GM21619 (cell line): ENCODE measurements around the gene UIMC1.

Experiments used
- ATAC-seq: cut with Tn5 transposase; IDR thresholded peaks from one replicate; pipeline ENCODE4 v1.9.1; 2021; ENCODE audit not compliant: unreplicated experiment

UIMC1 gene

DNA sequence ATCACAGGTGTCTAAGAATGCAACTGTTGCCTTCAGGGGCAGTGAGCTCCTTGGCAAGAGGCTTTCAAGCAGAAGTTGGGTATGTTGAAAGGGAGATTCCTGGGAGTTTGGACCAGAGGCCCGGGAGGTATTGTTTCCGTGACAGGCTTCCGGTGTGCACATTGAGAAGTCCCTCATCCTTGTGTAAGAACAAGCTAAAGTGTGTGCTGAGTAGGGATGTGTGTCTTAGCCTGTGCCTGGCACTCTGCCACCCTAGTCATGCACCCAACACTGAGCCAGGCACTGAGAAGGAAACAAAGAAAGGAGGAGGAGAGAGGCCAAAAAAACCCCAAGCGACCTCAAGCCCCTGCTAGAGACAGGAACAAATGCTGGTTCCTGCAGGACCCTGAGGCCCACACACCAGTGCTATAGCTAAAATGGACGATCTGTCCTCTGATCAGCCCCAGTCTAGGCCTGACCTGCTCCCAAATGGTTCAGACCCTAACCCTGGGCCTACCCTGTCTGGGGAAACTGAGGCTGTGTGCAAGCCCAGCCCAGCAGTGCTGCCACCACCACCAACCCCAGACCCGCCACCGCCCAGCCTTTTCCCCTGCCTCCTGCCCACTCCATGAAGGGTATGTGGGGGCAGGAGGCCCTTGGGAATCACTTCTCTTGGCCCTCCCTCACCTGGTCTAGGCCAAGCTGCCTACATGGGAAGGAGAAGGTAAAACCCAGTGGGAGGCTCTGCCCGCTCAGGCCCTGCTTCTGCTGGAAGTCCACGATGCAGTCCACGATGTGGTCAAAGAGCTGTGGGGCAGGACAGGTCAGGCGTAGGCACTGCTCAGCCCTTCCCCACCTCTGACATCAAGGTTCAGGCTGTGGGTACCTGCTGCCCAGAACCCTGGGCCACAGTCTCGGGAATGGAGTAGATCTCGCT, 120.0 kb downstream of the UIMC1 start:
- no peak for ATAC-seq

DNA sequence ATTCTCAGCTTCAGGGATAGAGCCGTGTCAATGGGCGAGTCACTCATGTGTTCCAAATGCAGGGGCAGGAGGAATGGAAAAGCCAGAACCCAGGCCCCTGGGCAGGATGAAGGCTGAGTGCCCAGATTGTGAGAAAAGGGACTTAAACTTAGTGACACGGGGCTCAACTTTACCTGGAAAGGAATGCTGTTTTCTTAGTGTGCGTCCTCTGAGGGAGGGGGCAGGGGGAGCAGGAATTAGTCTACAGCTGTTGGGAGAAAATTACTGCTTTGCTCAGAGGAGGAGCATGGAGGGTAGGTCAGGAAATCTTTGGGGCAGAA, 122.0 kb downstream of the UIMC1 start:
- ATAC-seq = no peak

- no peak for ATAC-seq
Measured at GRCh38 chr5:176883700-176884570, 122.6 kb downstream of the UIMC1 start.

DNA sequence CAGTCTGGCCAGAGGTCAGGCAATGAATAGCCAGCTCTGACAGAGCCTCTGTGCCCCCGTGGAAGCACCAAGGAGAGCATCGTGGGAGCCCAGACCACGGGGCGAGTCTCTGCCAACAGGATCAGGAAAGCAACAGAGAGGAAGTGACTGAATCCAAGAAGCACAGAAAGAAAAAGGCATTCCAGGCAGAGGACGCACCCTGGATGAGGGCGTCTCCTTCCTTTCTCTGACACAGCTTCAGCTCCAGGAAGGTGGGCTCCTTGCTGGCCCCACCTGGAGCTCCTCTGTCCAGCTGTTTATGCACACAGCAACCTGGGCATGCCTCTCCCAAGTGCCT, 124.0 kb downstream of the UIMC1 start:
- no peak for ATAC-seq

- no peak for ATAC-seq
Measured at GRCh38 chr5:176881816-176882566, 124.6 kb downstream of the UIMC1 start.

DNA sequence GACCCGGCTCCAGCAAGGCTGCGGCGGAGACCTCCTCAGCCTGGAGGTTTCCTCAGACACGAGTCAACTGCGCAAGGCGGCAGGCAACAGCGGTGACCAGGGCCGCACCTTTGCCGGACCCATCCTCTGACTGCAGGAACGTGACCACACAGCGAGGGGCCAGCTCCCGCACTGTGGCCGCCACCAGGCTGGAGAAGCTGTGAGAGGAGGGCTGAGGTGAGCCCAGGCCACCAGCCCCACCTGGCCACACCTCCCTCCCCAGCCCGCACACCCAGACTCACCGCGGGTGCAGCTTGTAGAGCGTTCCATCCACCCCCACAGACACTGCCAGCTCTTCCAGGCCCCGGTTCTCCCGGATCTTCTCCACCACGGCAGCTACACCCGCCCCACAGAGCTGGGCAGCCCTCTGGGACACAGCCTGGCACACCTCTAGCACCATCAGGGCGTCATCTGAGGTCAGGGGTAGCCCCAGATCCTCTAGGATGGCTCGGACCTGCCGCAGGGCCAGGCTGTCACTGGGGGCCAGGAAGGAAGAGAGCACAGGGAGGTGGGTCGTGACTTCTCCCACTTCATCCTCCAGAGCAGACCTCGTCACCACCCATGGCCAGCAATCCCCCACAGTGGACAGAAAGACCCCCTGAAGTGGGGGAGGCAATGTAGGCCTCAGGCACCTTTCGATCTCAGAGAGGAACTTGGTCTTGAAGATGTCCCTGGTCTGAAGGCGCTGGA, 125.4 kb downstream of the UIMC1 start:
- ATAC-seq = no peak

DNA sequence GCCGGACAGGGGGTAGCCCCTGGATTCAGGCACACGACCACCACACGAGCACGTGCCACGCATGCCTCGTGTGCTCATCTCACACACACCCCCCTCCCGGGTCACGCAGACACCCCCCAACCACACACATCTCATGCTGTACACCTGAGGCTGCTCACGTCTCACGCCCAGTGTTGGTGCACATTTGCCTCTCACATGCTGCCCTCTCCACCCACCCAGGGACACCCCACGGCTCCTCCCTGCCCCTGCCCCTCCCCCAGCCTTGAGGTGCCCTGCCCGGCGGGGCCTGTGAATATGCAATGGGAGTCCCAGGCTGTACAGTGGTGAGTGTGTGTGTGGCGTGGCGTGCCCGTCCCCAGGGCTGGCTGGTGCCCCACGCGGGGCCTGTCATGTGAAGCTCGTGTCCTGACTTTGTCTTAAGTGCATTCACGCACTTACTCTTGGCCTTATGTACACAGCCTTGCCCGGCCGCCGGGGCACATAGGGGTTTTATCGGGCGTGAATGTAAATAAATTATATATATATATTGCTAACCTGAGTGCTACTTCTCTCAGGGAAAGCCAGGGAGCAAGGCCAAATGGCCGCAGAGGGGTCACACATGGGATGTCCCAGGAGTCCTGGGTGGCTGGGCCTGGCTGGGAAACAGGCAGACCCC, 126.1 kb downstream of the UIMC1 start:
- no peak for ATAC-seq

- no peak for ATAC-seq
Measured at GRCh38 chr5:176879663-176880361, 126.8 kb downstream of the UIMC1 start.

DNA sequence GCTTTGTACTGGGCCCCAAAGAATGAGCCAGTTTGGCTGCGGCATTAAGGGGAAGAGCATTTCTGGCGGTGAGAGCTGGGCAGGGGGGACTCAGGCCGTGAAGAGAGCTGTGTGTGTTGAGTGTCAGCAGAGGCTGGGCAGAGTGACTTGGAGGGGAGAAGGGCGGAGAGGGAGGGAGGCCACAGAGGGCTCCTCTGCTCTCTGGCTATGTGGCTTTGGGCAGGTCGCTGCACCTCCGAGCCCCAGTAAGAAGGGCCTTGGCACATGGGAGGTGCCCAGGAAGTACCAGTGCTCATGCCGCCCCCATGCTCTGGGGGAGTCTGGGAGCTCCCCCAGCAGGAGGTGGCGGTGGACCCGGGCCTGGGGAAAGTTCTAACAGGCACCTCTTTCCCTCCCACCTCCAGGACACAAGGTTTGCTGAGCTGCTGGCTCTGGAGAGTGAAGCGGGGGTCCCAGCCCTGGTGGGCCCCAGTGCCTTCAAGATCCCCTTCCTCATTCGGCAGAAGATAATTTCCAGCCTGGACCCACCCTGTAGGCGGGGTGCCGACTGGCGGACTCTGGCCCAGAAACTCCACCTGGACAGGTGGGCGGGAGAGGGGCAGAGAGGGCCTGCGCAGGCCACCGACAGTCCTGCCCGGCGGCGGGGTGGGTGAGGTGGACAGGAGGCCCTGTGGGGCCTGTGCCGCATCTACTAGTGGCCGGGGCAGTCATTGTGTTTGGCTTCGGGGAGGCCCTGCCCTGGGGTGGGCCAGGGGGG, 127.5 kb downstream of the UIMC1 start:
- no peak for ATAC-seq

DNA sequence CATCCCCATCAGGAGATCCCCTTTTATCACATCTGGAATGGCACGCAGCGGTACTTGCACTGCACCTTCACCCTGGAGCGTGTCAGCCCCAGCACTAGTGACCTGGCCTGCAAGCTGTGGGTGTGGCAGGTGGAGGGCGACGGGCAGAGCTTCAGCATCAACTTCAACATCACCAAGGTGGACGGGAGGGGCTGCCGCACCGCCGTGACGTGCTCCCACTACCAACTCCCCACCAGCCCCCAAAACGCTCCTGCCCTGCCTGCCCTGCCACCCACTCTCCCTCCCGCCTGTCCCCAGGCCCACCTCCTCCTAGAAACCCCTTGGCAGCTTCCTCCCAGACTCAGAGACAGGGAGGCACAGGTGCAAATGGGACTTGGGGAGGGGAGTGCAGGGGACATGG, 128.1 kb downstream of the UIMC1 start:
- no peak for ATAC-seq

GRCh38 chr5:176877793-176878331, 128.7 kb downstream of the UIMC1 start:
- ATAC-seq = no peak

DNA sequence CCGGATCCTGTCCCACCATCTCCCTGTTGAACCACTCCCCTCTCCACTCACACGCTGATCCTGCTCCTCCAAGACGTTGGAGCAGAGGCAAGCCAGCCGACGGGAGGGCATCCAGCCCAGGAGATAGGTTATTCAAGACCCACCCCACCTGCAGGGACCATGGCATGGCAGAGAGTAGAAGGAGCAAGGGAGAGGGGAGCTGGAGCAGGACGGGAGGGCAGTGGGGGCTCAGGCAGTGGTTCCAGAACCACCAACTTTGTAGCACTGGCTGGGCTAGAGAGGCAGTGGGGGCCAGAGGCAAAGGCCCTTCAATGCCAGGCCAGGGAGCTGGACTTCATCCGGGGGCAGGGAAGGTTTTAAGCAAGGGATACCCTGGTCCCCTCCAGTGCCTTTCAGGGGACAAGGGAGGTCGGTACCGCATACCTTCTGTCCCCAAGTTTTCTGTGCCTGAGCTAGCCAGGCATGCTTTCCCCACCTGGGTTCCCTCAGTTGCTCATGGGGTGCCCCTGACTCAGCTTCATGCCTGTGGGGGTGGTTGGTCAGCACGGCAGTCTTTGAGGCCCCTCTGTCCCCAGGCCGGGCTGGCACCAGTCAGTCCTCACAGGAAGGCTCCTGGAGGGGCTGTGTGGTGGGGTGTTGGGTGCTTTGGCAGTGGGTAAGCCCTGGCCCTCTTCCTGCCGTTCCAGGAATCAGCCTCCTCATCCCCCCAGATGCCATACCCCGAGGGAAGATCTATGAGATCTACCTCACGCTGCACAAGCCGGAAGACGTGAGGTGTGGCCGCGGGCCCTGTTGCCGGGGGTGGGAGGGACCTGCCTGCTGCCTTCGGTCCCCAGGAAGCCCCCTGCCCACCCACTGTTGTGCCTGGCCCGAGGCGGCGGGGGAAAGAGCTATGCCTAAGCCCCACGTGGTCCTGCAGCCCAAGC, 129.8 kb downstream of the UIMC1 start:
- no peak for ATAC-seq

- ATAC-seq = no peak
Measured at GRCh38 chr5:176875783-176876505, 130.6 kb downstream of the UIMC1 start.

- no peak for ATAC-seq
Measured at GRCh38 chr5:176875014-176875550, 131.5 kb downstream of the UIMC1 start.

- no peak for ATAC-seq
Measured at GRCh38 chr5:176874198-176874780, 132.3 kb downstream of the UIMC1 start.

- no peak for ATAC-seq
Measured at GRCh38 chr5:176873541-176874172, 132.9 kb downstream of the UIMC1 start.
